ENCODE results near the gene SLC35B1.

SLC35B1 gene

DNA sequence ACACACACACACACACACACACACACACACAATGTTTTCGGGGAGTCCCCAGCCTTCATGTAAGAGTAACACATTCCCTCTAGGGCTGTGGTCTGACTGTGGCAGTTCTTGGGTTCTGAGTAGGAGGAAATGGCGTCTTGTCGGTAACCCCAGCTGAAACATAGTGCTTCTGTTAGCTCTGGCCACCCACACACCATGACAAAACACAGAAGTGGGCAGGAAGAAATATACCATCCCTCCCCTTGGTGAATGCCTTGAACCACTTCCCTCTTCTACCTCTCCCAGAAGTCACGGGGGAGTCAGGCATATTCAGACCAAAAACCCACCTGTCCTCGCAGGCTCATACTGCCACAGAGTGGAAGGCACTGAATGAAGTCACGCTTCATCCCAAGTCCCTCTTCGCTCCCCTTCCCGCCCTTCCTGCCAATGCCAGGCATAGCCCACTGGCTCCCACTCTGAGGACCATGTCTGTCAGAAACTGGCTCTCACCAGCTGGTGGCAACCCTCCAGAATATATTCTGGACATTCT, 11.5 kb downstream of the SLC35B1 start:
- peak overlapping the region; percentile 42 for H3K4me3 Mint-ChIP-seq
- no peaks in the 10 kb centered on the region for H3K9me3 Mint-ChIP-seq
- H3K27me3 Mint-ChIP-seq = no peaks in the 10 kb centered on the region
- H3K36me3 Mint-ChIP-seq (ENCODE audit: low read depth) = peaks cover 16% of the 10 kb centered on the region
- peak overlapping the region; percentile 89 for H3K27ac Mint-ChIP-seq
- H3K4me1 Mint-ChIP-seq (ENCODE audit: low read depth) = peaks cover 42% of the 10 kb centered on the region

GRCh38 chr17:49695698-49696232, 12.0 kb downstream of the SLC35B1 start:
- peak overlapping the region; percentile 89 for H3K27ac Mint-ChIP-seq
- H3K4me3 Mint-ChIP-seq = peak overlapping the region; percentile 42
- H3K9me3 Mint-ChIP-seq = no peaks in the 10 kb centered on the region
- H3K27me3 Mint-ChIP-seq = no peaks in the 10 kb centered on the region
- H3K36me3 Mint-ChIP-seq (ENCODE audit: low read depth) = peaks cover 11% of the 10 kb centered on the region
- peaks cover 47% of the 10 kb centered on the region for H3K4me1 Mint-ChIP-seq (ENCODE audit: low read depth)

DNA sequence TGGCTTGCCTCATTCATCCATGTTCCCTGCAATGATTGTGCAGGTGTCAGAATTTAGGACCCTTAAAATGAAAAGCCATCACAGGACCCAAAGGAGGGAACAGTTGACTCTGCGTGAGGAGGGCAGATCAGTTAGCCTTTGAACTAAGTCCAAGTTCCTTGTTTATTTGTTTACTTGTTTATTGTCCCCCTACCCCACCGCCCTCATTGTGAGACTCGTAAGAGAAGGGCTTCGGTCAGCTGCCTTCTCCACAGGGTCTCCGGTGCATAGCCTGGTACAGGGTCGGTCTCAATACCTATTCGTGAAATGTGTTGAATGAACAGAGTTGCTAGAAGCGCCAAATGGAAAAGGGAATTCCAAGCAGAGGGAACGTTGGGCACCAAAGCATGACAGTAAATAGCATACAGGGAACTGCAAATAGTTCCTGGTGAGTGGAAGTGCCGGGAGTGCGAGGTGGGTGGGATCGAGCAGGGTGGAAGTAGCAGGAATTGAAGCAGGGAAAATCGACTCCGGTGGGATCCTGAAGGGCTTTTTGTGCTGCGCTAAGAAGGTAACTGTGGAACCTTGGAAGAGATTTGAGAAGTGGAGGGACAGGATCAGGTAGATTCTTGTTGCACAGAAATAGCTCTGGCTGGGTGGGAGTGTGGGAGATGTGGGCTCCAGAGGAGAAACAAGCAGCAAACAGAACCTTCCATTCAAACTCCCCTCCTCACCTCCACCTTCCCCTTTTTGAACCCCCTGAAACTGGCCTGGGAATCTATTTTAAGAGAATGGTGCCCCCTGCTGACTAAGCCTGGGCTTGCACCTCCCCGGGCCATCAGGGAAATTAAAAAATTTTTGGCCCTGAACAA, 12.7 kb downstream of the SLC35B1 start:
- no peaks in the 10 kb centered on the region for H3K27me3 Mint-ChIP-seq
- peaks cover 6% of the 10 kb centered on the region for H3K36me3 Mint-ChIP-seq (ENCODE audit: low read depth)
- H3K27ac Mint-ChIP-seq = peak overlapping the region; percentile 89
- H3K9me3 Mint-ChIP-seq = no peaks in the 10 kb centered on the region
- H3K4me1 Mint-ChIP-seq (ENCODE audit: low read depth) = peaks cover 52% of the 10 kb centered on the region
- peak overlapping the region; percentile 42 for H3K4me3 Mint-ChIP-seq

- Mint-ChIP-seq H3K27me3 (no peaks in the 10 kb centered on the region), H3K27ac (no peak overlapping the region), H3K4me1 (ENCODE audit: low read depth) (peaks cover 63% of the 10 kb centered on the region), H3K36me3 (ENCODE audit: low read depth) (peaks cover 5% of the 10 kb centered on the region), H3K4me3 (no peak overlapping the region), H3K9me3 (no peaks in the 10 kb centered on the region)
Measured at GRCh38 chr17:49692751-49693150, 15.0 kb downstream of the SLC35B1 start.

- Mint-ChIP-seq H3K4me3 (no peak overlapping the region), H3K27me3 (no peaks in the 10 kb centered on the region), H3K36me3 (ENCODE audit: low read depth) (peaks cover 5% of the 10 kb centered on the region), H3K9me3 (no peaks in the 10 kb centered on the region), H3K27ac (no peak overlapping the region), H3K4me1 (ENCODE audit: low read depth) (peaks cover 70% of the 10 kb centered on the region)
Measured at GRCh38 chr17:49691677-49692191, 16.0 kb downstream of the SLC35B1 start.

- H3K27ac Mint-ChIP-seq = no peak overlapping the region
- H3K36me3 Mint-ChIP-seq (ENCODE audit: low read depth) = peaks cover 5% of the 10 kb centered on the region
- H3K27me3 Mint-ChIP-seq = no peaks in the 10 kb centered on the region
- H3K4me1 Mint-ChIP-seq (ENCODE audit: low read depth) = peaks cover 67% of the 10 kb centered on the region
- H3K4me3 Mint-ChIP-seq = no peak overlapping the region
- no peaks in the 10 kb centered on the region for H3K9me3 Mint-ChIP-seq
Measured at GRCh38 chr17:49691086-49691676, 16.6 kb downstream of the SLC35B1 start.

DNA sequence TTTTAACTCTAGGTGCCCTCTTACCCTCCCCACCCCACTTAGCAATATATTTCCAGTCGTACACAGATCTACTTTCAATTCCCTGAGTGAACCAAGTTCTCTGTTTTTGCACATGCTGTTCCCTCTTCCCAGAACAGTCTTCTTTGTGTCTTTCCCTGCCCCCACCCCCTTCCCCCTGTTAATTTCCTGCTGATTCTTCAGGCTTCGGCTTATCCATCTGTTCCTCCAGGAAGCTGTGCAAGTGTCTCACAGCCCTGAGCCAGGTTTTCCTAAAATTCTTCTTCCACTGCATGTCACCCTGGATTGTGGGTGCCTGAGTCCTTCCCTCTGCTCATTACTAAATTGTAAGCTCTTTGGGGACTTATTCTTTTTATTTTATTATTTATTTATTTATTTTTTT, 17.5 kb downstream of the SLC35B1 start:
- H3K4me3 Mint-ChIP-seq = no peak overlapping the region

GRCh38 chr17:49688848-49689247, 18.9 kb downstream of the SLC35B1 start:
- H3K9me3 Mint-ChIP-seq = no peaks in the 10 kb centered on the region
- H3K27me3 Mint-ChIP-seq = no peaks in the 10 kb centered on the region
- H3K4me1 Mint-ChIP-seq (ENCODE audit: low read depth) = peaks cover 50% of the 10 kb centered on the region
- peak overlapping the region; percentile 25 for H3K4me3 Mint-ChIP-seq
- H3K27ac Mint-ChIP-seq = peak overlapping the region; percentile 59
- peaks cover 5% of the 10 kb centered on the region for H3K36me3 Mint-ChIP-seq (ENCODE audit: low read depth)

More for the DNA sequence above, 17.5 kb downstream of the SLC35B1 start:
- peaks cover 5% of the 10 kb centered on the region for H3K36me3 Mint-ChIP-seq (ENCODE audit: low read depth)
- H3K9me3 Mint-ChIP-seq = no peaks in the 10 kb centered on the region
- H3K27me3 Mint-ChIP-seq = no peaks in the 10 kb centered on the region
- H3K27ac Mint-ChIP-seq = no peak overlapping the region
- H3K4me1 Mint-ChIP-seq (ENCODE audit: low read depth) = peaks cover 58% of the 10 kb centered on the region

- Mint-ChIP-seq H3K27ac (peak overlapping the region; percentile 98), H3K4me3 (peak overlapping the region; percentile 67), H3K4me1 (ENCODE audit: low read depth) (peaks cover 50% of the 10 kb centered on the region), H3K36me3 (ENCODE audit: low read depth) (peaks cover 5% of the 10 kb centered on the region), H3K9me3 (no peaks in the 10 kb centered on the region), H3K27me3 (no peaks in the 10 kb centered on the region)
Measured at GRCh38 chr17:49687878-49688491, 19.8 kb downstream of the SLC35B1 start.

GRCh38 chr17:49681106-49681979, 26.4 kb downstream of the SLC35B1 start:
- H3K27me3 Mint-ChIP-seq = no peaks in the 10 kb centered on the region
- peaks cover 13% of the 10 kb centered on the region for H3K4me1 Mint-ChIP-seq (ENCODE audit: low read depth)
- H3K36me3 Mint-ChIP-seq (ENCODE audit: low read depth) = peaks cover 4% of the 10 kb centered on the region
- H3K4me3 Mint-ChIP-seq = no peak overlapping the region
- no peaks in the 10 kb centered on the region for H3K9me3 Mint-ChIP-seq
- no peak overlapping the region for H3K27ac Mint-ChIP-seq

DNA sequence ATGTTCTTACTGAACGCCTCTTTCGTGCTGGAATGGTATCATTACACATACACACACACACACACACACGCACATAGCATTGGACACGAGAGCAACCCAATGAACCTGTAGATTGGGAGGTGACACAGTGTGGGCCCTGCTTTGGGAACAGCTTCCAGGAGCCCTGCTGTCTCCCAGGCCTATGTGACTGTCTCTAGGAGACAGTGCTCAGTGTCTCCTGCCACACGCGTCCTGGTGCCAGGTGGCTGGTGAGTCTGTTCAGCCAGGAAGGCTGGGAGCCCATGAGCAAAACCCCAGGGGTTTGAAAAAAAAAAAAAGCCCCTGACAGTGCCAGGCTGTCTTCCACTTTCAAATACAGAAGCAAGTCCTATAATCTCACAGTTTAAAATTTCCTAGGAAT, 27.4 kb downstream of the SLC35B1 start:
- Mint-ChIP-seq H3K36me3 (ENCODE audit: low read depth) (peaks cover 11% of the 10 kb centered on the region), H3K4me3 (no peak overlapping the region), H3K4me1 (ENCODE audit: low read depth) (peaks cover 23% of the 10 kb centered on the region), H3K27ac (no peak overlapping the region), H3K27me3 (no peaks in the 10 kb centered on the region), H3K9me3 (no peaks in the 10 kb centered on the region)

- Mint-ChIP-seq H3K4me1 (ENCODE audit: low read depth) (peaks cover 40% of the 10 kb centered on the region), H3K4me3 (peak within 1 kb of the TSS; percentile 93), H3K27me3 (no peaks in the 10 kb centered on the region), H3K27ac (peak within 1 kb of the TSS; percentile 95), H3K9me3 (no peaks in the 10 kb centered on the region), H3K36me3 (ENCODE audit: low read depth) (peaks cover 28% of the 10 kb centered on the region)
Measured at GRCh38 chr17:49677933-49678847, 29.6 kb downstream of the SLC35B1 start, which contains the start of gene SPOP. Gene SPOP (minus strand): TSS chr17:49678097. CDS start chr17:49622810, 55,287 bp downstream.
